Effector memory CD8-positive, alpha-beta T cell (primary cell): ENCODE data around the gene LITAF.

Experiments
- ATAC-seq: fragments of 150-1000 bp; cut with Tn5 transposase; replicated peaks from 2 replicates; pipeline ENCODE4 v1.10.0; 2021; ENCODE audit warnings: mild to moderate bottlenecking, moderate library complexity
- DNase-seq, 3 experiments: peaks; one replicate each; pipeline ENCODE4 v3.0.0; 2021
- H3K27ac Mint-ChIP-seq, 2 donors: one replicate each; pipeline ENCODE4 v1.8.0; 2022; ENCODE audit warnings: mild to moderate bottlenecking in 2 of 2, mixed read lengths in 2 of 2, moderate library complexity in 2 of 2
- H3K27me3 Mint-ChIP-seq, 2 donors: one replicate each; pipeline ENCODE4 v1.8.0; 2022; ENCODE audit warnings: mixed read lengths in 2 of 2
- H3K36me3 Mint-ChIP-seq: one replicate; pipeline ENCODE4 v1.8.0; 2022; ENCODE audit warnings: mild to moderate bottlenecking, moderate library complexity, mixed read lengths; ENCODE audit not compliant: insufficient read depth
- H3K4me1 Mint-ChIP-seq, 2 donors: one replicate each; pipeline ENCODE4 v1.8.0; 2022; ENCODE audit warnings: low read depth in 2 of 2, mixed read lengths in 2 of 2
- H3K4me3 Mint-ChIP-seq, 2 donors: one replicate each; pipeline ENCODE4 v1.8.0; 2022; ENCODE audit warnings: mild to moderate bottlenecking in 2 of 2, mixed read lengths in 2 of 2, moderate library complexity in 2 of 2
- H3K9me3 Mint-ChIP-seq, 2 donors: one replicate each; pipeline ENCODE4 v1.8.0; 2022; ENCODE audit warnings: mixed read lengths in 2 of 2

The LITAF gene

GRCh38 chr16:11500700-11501346, 85.9 kb downstream of the LITAF start:
- H3K36me3 Mint-ChIP-seq: peaks cover 11% of the 10 kb centered on the region
- DNase-seq: no peak
- H3K4me3 Mint-ChIP-seq: no peak overlapping the region
- no peaks in the 10 kb centered on the region for H3K27me3 Mint-ChIP-seq
- H3K9me3 Mint-ChIP-seq: no peaks in the 10 kb centered on the region
- no peak overlapping the region for H3K27ac Mint-ChIP-seq
- no peak for ATAC-seq
- peaks cover 3% of the 10 kb centered on the region in 2 donors for H3K4me1 Mint-ChIP-seq

DNA sequence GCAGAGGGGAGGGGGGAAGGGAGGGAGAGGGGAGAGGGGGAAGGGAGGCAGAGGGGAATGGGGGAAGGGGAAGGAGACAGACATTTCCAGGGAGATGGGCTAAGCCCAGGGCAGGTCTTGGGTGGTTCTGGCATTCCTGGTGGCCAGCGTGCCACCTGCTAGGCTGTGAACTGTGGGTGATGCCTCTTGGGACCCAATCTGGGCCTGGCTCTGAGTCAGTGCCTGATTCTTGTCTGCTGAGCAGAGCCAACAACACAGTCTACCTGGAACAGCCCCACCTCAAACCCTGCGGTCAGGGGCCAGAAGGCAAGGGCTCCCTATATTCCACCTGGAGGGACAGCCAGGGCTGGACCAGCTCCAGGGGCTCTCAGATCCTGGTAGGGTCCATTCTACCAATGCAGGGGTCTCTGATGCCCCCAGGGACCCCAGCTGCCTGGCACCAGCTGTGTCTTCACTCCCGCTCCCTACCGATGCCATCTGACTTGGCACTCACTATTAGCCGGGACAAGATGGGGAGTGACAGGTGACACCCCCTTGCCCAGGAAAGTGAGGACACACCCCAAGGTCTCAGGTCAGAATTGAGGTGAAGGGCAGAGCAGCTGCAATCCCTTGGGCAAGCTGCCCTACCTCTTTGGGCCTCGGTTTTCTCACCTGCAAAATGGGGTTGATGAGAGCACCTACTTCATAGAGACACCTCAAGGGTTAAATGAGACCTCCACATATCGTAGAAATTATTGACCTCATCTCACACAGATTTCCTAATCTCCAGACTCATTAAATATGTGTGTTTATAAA, 87.2 kb downstream of the LITAF start:
- ATAC-seq (no peak), DNase-seq (no peak)
- Mint-ChIP-seq H3K27ac (peak overlapping the region in 1 of 2 donors; percentile 71), H3K9me3 (no peaks in the 10 kb centered on the region), H3K27me3 (no peaks in the 10 kb centered on the region), H3K4me1 (peaks cover 3 to 7% of the 10 kb centered on the region in 2 donors), H3K36me3 (peaks cover 11% of the 10 kb centered on the region), H3K4me3 (no peak overlapping the region)

- ATAC-seq (no peak), DNase-seq (no peak)
- Mint-ChIP-seq H3K9me3 (no peaks in the 10 kb centered on the region), H3K27me3 (no peaks in the 10 kb centered on the region), H3K27ac (peak overlapping the region in 1 of 2 donors; percentile 49), H3K36me3 (peaks cover 8% of the 10 kb centered on the region), H3K4me3 (no peak overlapping the region), H3K4me1 (peaks cover 3 to 7% of the 10 kb centered on the region in 2 donors)
Measured at GRCh38 chr16:11498683-11499082, 88.0 kb downstream of the LITAF start.

DNA sequence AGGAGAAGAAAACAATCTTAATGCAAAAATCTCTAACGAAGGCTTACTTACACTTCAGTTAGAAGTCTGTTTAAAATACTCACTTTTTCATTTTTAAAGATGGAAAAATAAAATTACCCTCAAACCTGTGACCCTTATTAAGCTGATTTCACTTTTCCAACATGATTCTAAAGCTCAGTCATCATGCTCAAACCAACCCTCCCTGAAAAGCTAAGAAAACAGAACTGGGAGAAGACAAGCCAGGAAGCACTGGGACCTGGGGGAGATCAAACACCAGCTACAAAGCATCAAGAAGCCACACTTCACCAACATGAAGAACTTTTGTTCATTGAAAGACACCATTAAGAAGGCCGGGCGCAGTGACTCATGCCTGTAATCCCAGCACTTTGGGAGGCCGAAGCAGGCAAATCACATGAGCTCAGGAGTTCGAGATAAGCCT, 88.8 kb downstream of the LITAF start:
- Mint-ChIP-seq H3K9me3 (no peaks in the 10 kb centered on the region), H3K27me3 (no peaks in the 10 kb centered on the region), H3K4me3 (no peak overlapping the region), H3K27ac (peak overlapping the region in 1 of 2 donors; percentile 51), H3K36me3 (peaks cover 8% of the 10 kb centered on the region), H3K4me1 (peaks cover 3 to 7% of the 10 kb centered on the region in 2 donors)
- no peak for DNase-seq
- ATAC-seq: no peak
